Psoas muscle (tissue), 8 donors: ENCODE results near the gene KLHL2. TPM values are rescaled to one million over a fixed set of nuclear protein-coding genes. Genes with fewer than 3 reads are reported as not detected.

ENCODE experiments used
- ATAC-seq, 4 donors: fragments of 200-7000 bp; cut with Tn5 transposase; one replicate each; pipeline ENCODE4 v1.9.1; 2020; ENCODE audit warnings: moderate library complexity in 3 of 4, mild to moderate bottlenecking in 2 of 4
- DNase-seq, 2 donors: peaks; one replicate each; pipeline ENCODE4 v3.0.0-alpha.2; 2020
- H3K27ac ChIP-seq: fragments of 200-600 bp; one replicate; pipeline ENCODE4 v1.8.0; 2022
- H3K27me3 ChIP-seq, 3 donors: fragments of 200-600 bp in 1 of 3; one replicate each; pipeline versions ENCODE4 v1.6.1 to v1.8.0; 2013 to 2022; ENCODE audit warnings: low read length in 2 of 3, mild to moderate bottlenecking in 2 of 3, moderate library complexity in 1 of 3; ENCODE audit not compliant: insufficient read depth in 3 of 3
- H3K36me3 ChIP-seq, 2 donors: fragments of 200-600 bp in 1 of 2; one replicate each; pipeline versions ENCODE4 v1.6.1 to v1.8.0; 2013 to 2022; ENCODE audit warnings: low read depth in 1 of 2, mild to moderate bottlenecking in 1 of 2, moderate library complexity in 1 of 2; ENCODE audit not compliant: insufficient read depth in 1 of 2
- H3K4me1 ChIP-seq: fragments of 200-600 bp; one replicate; pipeline ENCODE4 v1.8.0; 2022
- H3K4me3 ChIP-seq: fragments of 200-600 bp; one replicate; pipeline ENCODE4 v1.8.0; 2022; ENCODE audit warnings: mild to moderate bottlenecking
- H3K9me3 ChIP-seq: fragments of 200-600 bp; one replicate; pipeline ENCODE4 v1.8.0; 2022
- WGBS, 3 donors: extraction: QIAGEN DNeasy Blood & Tissue Kit; methylation state at CpG; one replicate each; pipeline versions ENCODE4 v1.1.6 to v1.1.7; 2013; 5-methylcytosine and 5-hydroxymethylcytosine counted together
- intact Hi-C, 2 donors: fragments of 100-400 bp; cut with DNase I; formaldehyde crosslinking; loops; one replicate each; pipeline versions ENCODE4 v1.11.0 to v1.14.2; 2022
- polyA plus RNA-seq, 3 donors: library from polyadenylated mRNA; stranded (reverse); fragments of 200-250 nt; gene quantifications; one replicate each; pipeline ENCODE4 v1.2.3, GENCODE V29; 2013
- total RNA-seq, 4 donors: library from RNA; stranded (reverse); fragmentation: NEBNext Ultra II Directional in 2 of 4; extraction: Animal tissue kit (Norgen Biotek cat#: 25700) in 2 of 4; gene quantifications; one replicate each; pipeline versions ENCODE4 v1.2.1 to v1.2.4, GENCODE V29; 2021 to 2023
- TF ChIP-seq, protein P1 (sequence below): fragments of 200-600 bp; IDR thresholded peaks from one replicate; pipeline ENCODE4 v1.8.0; 2022; ENCODE audit warnings: antibody characterized with exemption
- donor health status: healthy with polysubstance abuse.
- donor health status: DM: no; HTN: no; CAD: no; lungs with moderate emphysema.
- donor health status: Bipolar disorder and iron deficiency.
- donor health status: healthy.
- donor health status: DM: yes; HTN: yes; CAD: no.
- donor health status: DM: no; HTN: no; CAD: no.
- donor health status: DM: no; HTN: no; CAD: no.
- donor health status: DM: yes; HTN: yes; CAD: no.

The KLHL2 gene
- total and polyA plus RNA-seq, 7 donors = 3.1 to 7.8 (median 4.5) TPM

DNA sequence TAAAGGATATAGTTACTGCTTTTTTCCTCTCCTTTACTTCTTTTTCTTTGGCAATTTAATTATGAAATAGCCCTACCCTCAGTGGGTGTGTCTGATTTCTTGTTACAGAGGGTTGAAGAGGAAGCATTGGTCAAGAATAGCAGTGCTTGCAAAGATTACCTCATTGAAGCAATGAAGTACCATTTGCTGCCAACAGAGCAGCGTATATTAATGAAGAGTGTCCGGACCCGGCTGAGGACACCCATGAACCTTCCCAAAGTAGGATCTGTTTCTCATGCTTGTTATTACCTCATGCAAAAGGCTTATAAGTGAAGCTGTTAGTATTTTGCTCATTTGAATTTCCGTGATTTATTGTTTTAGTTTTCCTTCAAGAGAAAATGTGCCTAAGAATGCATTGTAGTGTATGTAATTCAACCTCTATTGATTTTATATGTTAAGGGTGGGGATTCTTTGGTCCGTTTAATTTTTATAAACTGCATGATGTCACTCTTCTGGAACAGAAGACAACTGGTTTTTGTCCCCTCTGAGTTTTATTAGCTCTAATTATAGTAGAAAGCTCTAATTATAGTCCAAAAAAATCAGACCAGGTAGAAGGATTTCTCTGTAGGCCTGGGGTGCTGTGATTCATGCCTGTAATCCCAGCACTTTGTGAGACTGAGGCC is 92.2 kb downstream of the KLHL2 start:
- H3K27me3 ChIP-seq = no peaks in the 10 kb centered on the region
- ATAC-seq = no peak
- no peaks in the 10 kb centered on the region for H3K4me1 ChIP-seq
- intact Hi-C loops = no loop called here
- 82 to 89% (median 88%) methylated on average over 5 of the region's 5 CpGs for WGBS, 3 donors
- TF ChIP-seq, protein P1, sequence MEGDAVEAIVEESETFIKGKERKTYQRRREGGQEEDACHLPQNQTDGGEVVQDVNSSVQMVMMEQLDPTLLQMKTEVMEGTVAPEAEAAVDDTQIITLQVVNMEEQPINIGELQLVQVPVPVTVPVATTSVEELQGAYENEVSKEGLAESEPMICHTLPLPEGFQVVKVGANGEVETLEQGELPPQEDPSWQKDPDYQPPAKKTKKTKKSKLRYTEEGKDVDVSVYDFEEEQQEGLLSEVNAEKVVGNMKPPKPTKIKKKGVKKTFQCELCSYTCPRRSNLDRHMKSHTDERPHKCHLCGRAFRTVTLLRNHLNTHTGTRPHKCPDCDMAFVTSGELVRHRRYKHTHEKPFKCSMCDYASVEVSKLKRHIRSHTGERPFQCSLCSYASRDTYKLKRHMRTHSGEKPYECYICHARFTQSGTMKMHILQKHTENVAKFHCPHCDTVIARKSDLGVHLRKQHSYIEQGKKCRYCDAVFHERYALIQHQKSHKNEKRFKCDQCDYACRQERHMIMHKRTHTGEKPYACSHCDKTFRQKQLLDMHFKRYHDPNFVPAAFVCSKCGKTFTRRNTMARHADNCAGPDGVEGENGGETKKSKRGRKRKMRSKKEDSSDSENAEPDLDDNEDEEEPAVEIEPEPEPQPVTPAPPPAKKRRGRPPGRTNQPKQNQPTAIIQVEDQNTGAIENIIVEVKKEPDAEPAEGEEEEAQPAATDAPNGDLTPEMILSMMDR = no peak
- no peaks in the 10 kb centered on the region for H3K9me3 ChIP-seq
- no peak for DNase-seq
- no peak overlapping the region for H3K4me3 ChIP-seq
- no peak overlapping the region for H3K27ac ChIP-seq
- H3K36me3 ChIP-seq = peaks cover 0 to 8% of the 10 kb centered on the region in 2 donors

DNA sequence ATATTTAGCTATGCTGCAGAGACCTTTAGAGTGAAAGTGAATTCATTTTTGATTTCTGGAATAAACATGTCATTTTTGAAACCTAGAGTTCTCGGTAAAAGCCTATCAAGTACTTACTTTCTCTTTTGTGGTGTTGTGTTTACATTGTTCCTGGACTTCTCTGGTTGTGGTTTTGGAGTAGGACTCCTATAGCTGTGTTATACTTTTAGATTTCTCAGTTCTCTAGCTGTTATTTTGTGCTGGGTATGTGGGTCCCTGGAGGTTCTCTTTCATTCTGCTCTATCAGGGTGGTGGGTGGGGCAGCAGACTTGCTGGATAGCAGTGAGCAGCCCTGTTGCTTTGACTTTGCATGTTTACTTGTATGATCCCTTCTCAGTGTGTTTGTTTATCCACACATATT is 94.5 kb downstream of the KLHL2 start:
- TF ChIP-seq, protein P1 = no peak
- Histone ChIP-seq H3K4me1 (no peaks in the 10 kb centered on the region), H3K4me3 (peak overlapping the region; percentile 15), H3K36me3 (peaks cover 0 to 8% of the 10 kb centered on the region in 2 donors), H3K9me3 (no peaks in the 10 kb centered on the region), H3K27ac (no peak overlapping the region), H3K27me3 (no peaks in the 10 kb centered on the region)
- ATAC-seq = no peak
- intact Hi-C loops = no loop called here
- WGBS, 3 donors = 23 to 44% (median 35%) methylated on average over 1 of the region's 1 CpG
- DNase-seq = no peak

DNA sequence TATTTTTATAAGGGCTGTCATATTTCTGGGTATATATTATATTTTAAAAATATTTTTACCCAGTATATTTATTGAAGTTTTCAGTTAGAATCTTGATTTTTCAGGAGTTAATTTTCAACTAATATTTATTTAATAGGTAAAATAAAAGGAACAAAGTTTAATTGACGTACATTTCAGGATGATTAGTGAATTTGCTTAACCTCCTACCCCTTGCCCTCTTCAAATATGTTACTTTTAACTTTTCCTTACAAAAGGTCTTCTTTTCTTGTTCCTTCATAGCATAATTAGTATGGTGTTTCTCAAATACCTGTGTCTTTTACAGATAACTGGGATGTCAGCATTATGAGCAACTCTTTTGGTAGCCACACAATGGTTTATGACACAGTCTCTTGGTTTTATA is 95.3 kb downstream of the KLHL2 start:
- WGBS, 3 donors = 93 to 100% (median 97%) methylated on average over 1 of the region's 1 CpG
- intact Hi-C loops = no loop called here
- DNase-seq = no peak

DNA sequence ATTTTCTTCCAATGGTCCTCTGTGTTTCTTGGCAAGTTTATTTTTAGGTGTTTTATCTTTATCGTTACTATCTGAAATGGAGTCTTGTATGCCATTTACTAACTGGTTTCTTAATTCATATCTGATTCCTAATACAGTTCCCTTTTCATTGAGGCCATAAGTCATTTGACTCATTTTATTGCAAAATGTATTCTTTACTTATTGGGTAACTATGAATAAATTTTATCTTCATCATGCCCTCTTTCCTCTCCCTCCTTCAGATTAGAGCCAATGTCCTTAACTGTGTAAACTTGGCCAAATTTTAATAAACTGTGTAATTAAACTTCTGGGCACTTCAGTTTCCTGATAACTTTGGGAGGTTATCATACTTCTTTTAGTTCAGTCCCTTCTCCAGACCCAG is 100.8 kb downstream of the KLHL2 start:
- H3K9me3 ChIP-seq = no peaks in the 10 kb centered on the region
- DNase-seq = no peak
- no peak overlapping the region for H3K4me3 ChIP-seq
- H3K27ac ChIP-seq = no peak overlapping the region
- no peak for ATAC-seq
- H3K4me1 ChIP-seq = no peaks in the 10 kb centered on the region
- no peaks in the 10 kb centered on the region for H3K27me3 ChIP-seq
- intact Hi-C loops = no loop called here
- WGBS, 3 donors = 79 to 87% (median 84%) methylated on average over 1 of the region's 1 CpG
- H3K36me3 ChIP-seq = no peaks in the 10 kb centered on the region
- TF ChIP-seq, protein P1 = no peak

More for the DNA sequence above, 95.3 kb downstream of the KLHL2 start:
- no peak overlapping the region for H3K27ac ChIP-seq
- no peak for ATAC-seq
- H3K27me3 ChIP-seq = no peaks in the 10 kb centered on the region
- no peaks in the 10 kb centered on the region for H3K4me1 ChIP-seq
- TF ChIP-seq, protein P1 = no peak
- H3K9me3 ChIP-seq = no peaks in the 10 kb centered on the region
- H3K36me3 ChIP-seq = peaks cover 0 to 6% of the 10 kb centered on the region in 2 donors
- no peak overlapping the region for H3K4me3 ChIP-seq

DNA sequence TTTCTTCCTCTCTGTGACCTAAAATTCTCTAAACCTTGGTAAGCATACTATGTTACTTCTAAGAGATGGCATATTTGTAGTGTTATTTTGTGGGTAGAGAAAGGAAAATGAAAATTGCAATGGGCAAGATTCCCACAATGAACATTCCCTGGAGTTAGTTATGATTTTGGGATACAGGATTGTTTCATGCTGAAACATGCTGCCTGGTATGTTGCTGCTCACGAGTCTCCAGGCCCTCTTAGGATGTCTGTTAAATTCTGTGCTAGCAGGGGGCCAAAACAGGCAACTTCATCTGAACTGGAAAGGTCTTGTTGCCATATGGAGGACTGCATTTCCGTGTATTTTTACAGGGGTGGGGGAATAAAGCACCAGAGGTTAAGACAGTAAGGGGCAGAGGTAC is 101.2 kb downstream of the KLHL2 start:
- H3K4me3 ChIP-seq = no peak overlapping the region
- TF ChIP-seq, protein P1 = no peak
- no peaks in the 10 kb centered on the region for H3K36me3 ChIP-seq
- no peaks in the 10 kb centered on the region for H3K27me3 ChIP-seq
- 78 to 79% (median 79%) methylated on average over 2 of the region's 2 CpGs for WGBS, 3 donors
- H3K27ac ChIP-seq = no peak overlapping the region
- no peak for DNase-seq
- H3K9me3 ChIP-seq = no peaks in the 10 kb centered on the region
- no peaks in the 10 kb centered on the region for H3K4me1 ChIP-seq
- no peak for ATAC-seq
- intact Hi-C loops = no loop called here
